Natural killer cell treated with Interleukin-12 subunit alpha and Interleukin-12 subunit beta and Interleukin-15 and Interleukin-18, amount 100 ng/mL, for 72 hours (primary cell): Measurements from ENCODE around the gene CACNB3. TPM values are rescaled to one million over a fixed set of nuclear protein-coding genes. Genes with fewer than 3 reads are reported as not detected.

ENCODE experiments used
- ATAC-seq, 2 donors: fragments of 150-1000 bp; cut with Tn5 transposase in 1 of 2; sonication (Bioruptor Pico), chemical (Tn5 transposase) in 1 of 2; 2 replicates each; pipeline ENCODE4 v1.10.0; 2021
- DNase-seq: peaks from one replicate; pipeline ENCODE4 v3.0.0; 2022; ENCODE audit warnings: low spot score
- H3K27ac Mint-ChIP-seq, 2 donors: 1 replicate in 1 of 2; 2 replicates in 1 of 2; pipeline ENCODE4 v1.8.0; 2022; ENCODE audit warnings: mixed read lengths in 2 of 2, mild to moderate bottlenecking in 1 of 2, moderate library complexity in 1 of 2
- H3K27me3 Mint-ChIP-seq, 2 donors: 1 replicate in 1 of 2; 2 replicates in 1 of 2; pipeline ENCODE4 v1.8.0; 2022; ENCODE audit warnings: mixed read lengths in 2 of 2
- H3K36me3 Mint-ChIP-seq: one replicate; pipeline ENCODE4 v1.8.0; 2022; ENCODE audit warnings: mixed read lengths
- H3K4me1 Mint-ChIP-seq, 2 donors: 1 replicate in 1 of 2; 2 replicates in 1 of 2; pipeline ENCODE4 v1.8.0; 2022; ENCODE audit warnings: low read depth in 2 of 2, mixed read lengths in 2 of 2, mild to moderate bottlenecking in 1 of 2
- H3K4me3 Mint-ChIP-seq: one replicate; pipeline ENCODE4 v1.8.0; 2022; ENCODE audit warnings: mixed read lengths
- H3K9me3 Mint-ChIP-seq: 2 replicates; pipeline ENCODE4 v1.8.0; 2022; ENCODE audit warnings: mixed read lengths
- total RNA-seq, 2 donors: library from RNA; stranded (reverse); gene quantifications; one replicate each; pipeline ENCODE4 v1.2.3, GENCODE V29; 2022

The CACNB3 gene
- total RNA-seq, 2 donors from 2014 or later: 6.9 to 10.7 TPM

GRCh38 chr12:48818831-48819590, 715 bp downstream of the CACNB3 start:
- Mint-ChIP-seq H3K9me3 (no peaks in the 10 kb centered on the region), H3K27ac (no peak overlapping the region), H3K27me3 (peaks cover 0 to 9% of the 10 kb centered on the region in 2 donors), H3K4me1 (peaks cover 24 to 27% of the 10 kb centered on the region in 2 donors), H3K4me3 (peak overlapping the region; percentile 94), H3K36me3 (no peaks in the 10 kb centered on the region)
- ATAC-seq (peak in 1 of 2 donors; percentile 2), DNase-seq (no peak)

- no peak overlapping the region for H3K27ac Mint-ChIP-seq
- H3K27me3 Mint-ChIP-seq: peaks cover 0 to 9% of the 10 kb centered on the region in 2 donors
- DNase-seq: no peak
- peak overlapping the region; percentile 94 for H3K4me3 Mint-ChIP-seq
- H3K4me1 Mint-ChIP-seq: peaks cover 21 to 25% of the 10 kb centered on the region in 2 donors
- no peak for ATAC-seq
- no peaks in the 10 kb centered on the region for H3K36me3 Mint-ChIP-seq
- H3K9me3 Mint-ChIP-seq: no peaks in the 10 kb centered on the region
Measured at GRCh38 chr12:48819986-48820725, 1.9 kb downstream of the CACNB3 start.

- H3K9me3 Mint-ChIP-seq: no peaks in the 10 kb centered on the region
- peaks cover 0 to 2% of the 10 kb centered on the region in 2 donors for H3K27me3 Mint-ChIP-seq
- no peaks in the 10 kb centered on the region for H3K36me3 Mint-ChIP-seq
- no peak overlapping the region for H3K27ac Mint-ChIP-seq
- H3K4me3 Mint-ChIP-seq: no peak overlapping the region
- no peak for ATAC-seq
- no peak for DNase-seq
- H3K4me1 Mint-ChIP-seq: peaks cover 10 to 12% of the 10 kb centered on the region in 2 donors
Measured at GRCh38 chr12:48822139-48822538, 3.8 kb downstream of the CACNB3 start.

GRCh38 chr12:48822711-48823110, 4.4 kb downstream of the CACNB3 start:
- Mint-ChIP-seq H3K4me1 (peaks cover 4 to 10% of the 10 kb centered on the region in 2 donors), H3K27ac (no peak overlapping the region), H3K36me3 (no peaks in the 10 kb centered on the region), H3K27me3 (no peaks in the 10 kb centered on the region), H3K4me3 (no peak overlapping the region), H3K9me3 (no peaks in the 10 kb centered on the region)
- DNase-seq (no peak), ATAC-seq (no peak)

GRCh38 chr12:48823281-48823680, 5.0 kb downstream of the CACNB3 start:
- Mint-ChIP-seq H3K9me3 (no peaks in the 10 kb centered on the region), H3K27ac (no peak overlapping the region), H3K4me1 (peaks cover 0 to 7% of the 10 kb centered on the region in 2 donors), H3K4me3 (no peak overlapping the region), H3K27me3 (no peaks in the 10 kb centered on the region), H3K36me3 (no peaks in the 10 kb centered on the region)
- DNase-seq (no peak), ATAC-seq (no peak)

- DNase-seq: no peak
- Mint-ChIP-seq H3K36me3 (no peaks in the 10 kb centered on the region), H3K27ac (no peak overlapping the region), H3K27me3 (no peaks in the 10 kb centered on the region), H3K4me1 (peaks cover 0 to 6% of the 10 kb centered on the region in 2 donors), H3K9me3 (no peaks in the 10 kb centered on the region), H3K4me3 (no peak overlapping the region)
- ATAC-seq: peak in 1 of 2 donors; percentile 58
Measured at GRCh38 chr12:48824112-48824511, 5.8 kb downstream of the CACNB3 start.

GRCh38 chr12:48824905-48825304, 6.6 kb downstream of the CACNB3 start:
- Mint-ChIP-seq H3K4me1 (peaks cover 0 to 6% of the 10 kb centered on the region in 2 donors), H3K36me3 (no peaks in the 10 kb centered on the region), H3K27ac (no peak overlapping the region), H3K4me3 (no peak overlapping the region), H3K9me3 (no peaks in the 10 kb centered on the region), H3K27me3 (no peaks in the 10 kb centered on the region)
- ATAC-seq: no peak
- DNase-seq: no peak

- peaks cover 5% of the 10 kb centered on the region for H3K36me3 Mint-ChIP-seq
- H3K4me3 Mint-ChIP-seq: no peak overlapping the region
- H3K27ac Mint-ChIP-seq: no peak overlapping the region
- H3K9me3 Mint-ChIP-seq: no peaks in the 10 kb centered on the region
- ATAC-seq (no peak), DNase-seq (no peak)
- H3K27me3 Mint-ChIP-seq: no peaks in the 10 kb centered on the region
- peaks cover 0 to 9% of the 10 kb centered on the region in 2 donors for H3K4me1 Mint-ChIP-seq
Measured at GRCh38 chr12:48826209-48826855, 8.0 kb downstream of the CACNB3 start.

- Mint-ChIP-seq H3K4me3 (no peak overlapping the region), H3K27me3 (no peaks in the 10 kb centered on the region), H3K9me3 (no peaks in the 10 kb centered on the region), H3K4me1 (peaks cover 0 to 10% of the 10 kb centered on the region in 2 donors), H3K36me3 (peaks cover 8% of the 10 kb centered on the region), H3K27ac (no peak overlapping the region)
- ATAC-seq (no peak), DNase-seq (no peak)
Measured at GRCh38 chr12:48827026-48827425, 8.7 kb downstream of the CACNB3 start.

GRCh38 chr12:48827513-48828096, 9.3 kb downstream of the CACNB3 start:
- DNase-seq (no peak), ATAC-seq (no peak)
- H3K4me1 Mint-ChIP-seq: peaks cover 0 to 10% of the 10 kb centered on the region in 2 donors
- no peak overlapping the region for H3K4me3 Mint-ChIP-seq
- no peaks in the 10 kb centered on the region for H3K27me3 Mint-ChIP-seq
- H3K36me3 Mint-ChIP-seq: peaks cover 12% of the 10 kb centered on the region
- H3K27ac Mint-ChIP-seq: no peak overlapping the region
- no peaks in the 10 kb centered on the region for H3K9me3 Mint-ChIP-seq

- Mint-ChIP-seq H3K27ac (no peak overlapping the region), H3K9me3 (no peaks in the 10 kb centered on the region), H3K27me3 (no peaks in the 10 kb centered on the region), H3K36me3 (peaks cover 15% of the 10 kb centered on the region), H3K4me3 (no peak overlapping the region), H3K4me1 (peaks cover 0 to 10% of the 10 kb centered on the region in 2 donors)
- ATAC-seq: no peak
- no peak for DNase-seq
Measured at GRCh38 chr12:48828293-48828692, 10.0 kb downstream of the CACNB3 start.

GRCh38 chr12:48828841-48829575, 10.7 kb downstream of the CACNB3 start:
- Mint-ChIP-seq H3K4me3 (no peak overlapping the region), H3K9me3 (no peaks in the 10 kb centered on the region), H3K4me1 (peaks cover 0 to 10% of the 10 kb centered on the region in 2 donors), H3K36me3 (peaks cover 18% of the 10 kb centered on the region), H3K27ac (no peak overlapping the region), H3K27me3 (no peaks in the 10 kb centered on the region)
- ATAC-seq (no peak), DNase-seq (no peak)

- DNase-seq: no peak
- no peak overlapping the region for H3K27ac Mint-ChIP-seq
- no peak for ATAC-seq
Measured at GRCh38 chr12:48831257-48831656, 13.0 kb downstream of the CACNB3 start.

More at GRCh38 chr12:48831257-48831656, 13.0 kb downstream of the CACNB3 start:
- no peaks in the 10 kb centered on the region for H3K9me3 Mint-ChIP-seq
- no peak overlapping the region for H3K4me3 Mint-ChIP-seq
- peaks cover 27% of the 10 kb centered on the region for H3K36me3 Mint-ChIP-seq
- H3K4me1 Mint-ChIP-seq: peaks cover 0 to 8% of the 10 kb centered on the region in 2 donors
- H3K27me3 Mint-ChIP-seq: no peaks in the 10 kb centered on the region
